ENCODE results near the gene ENC1.

ENC1 gene

GRCh38 chr5:74633695-74634094 lies 6.8 kb downstream of the ENC1 start:
- no peak for DNase-seq (ENCODE audit: low read depth in 4 of 4, low spot score in 1 of 4)

GRCh38 chr5:74632947-74633356 lies 7.6 kb downstream of the ENC1 start:
- no peak for DNase-seq (ENCODE audit: low read depth in 4 of 4, low spot score in 1 of 4)

- DNase-seq (ENCODE audit: low read depth in 4 of 4, low spot score in 1 of 4): no peak
These were observed 9.2 kb downstream of the ENC1 start for GRCh38 chr5:74631081-74631953.

GRCh38 chr5:74630453-74631066 lies 10.0 kb downstream of the ENC1 start:
- DNase-seq (ENCODE audit: low read depth in 4 of 4, low spot score in 1 of 4): no peak

GRCh38 chr5:74629326-74629725 lies 11.2 kb downstream of the ENC1 start:
- DNase-seq (ENCODE audit: low read depth in 4 of 4, low spot score in 1 of 4): no peak

- DNase-seq (ENCODE audit: low read depth in 4 of 4, low spot score in 1 of 4): no peak
These were observed 12.2 kb downstream of the ENC1 start for GRCh38 chr5:74628359-74628758.

GRCh38 chr5:74627646-74628279 lies 12.8 kb downstream of the ENC1 start:
- DNase-seq (ENCODE audit: low read depth in 4 of 4, low spot score in 1 of 4): no peak

GRCh38 chr5:74626386-74627222 lies 13.9 kb downstream of the ENC1 start:
- DNase-seq (ENCODE audit: low read depth in 4 of 4, low spot score in 1 of 4): no peak

GRCh38 chr5:74625742-74626241 lies 14.7 kb downstream of the ENC1 start:
- DNase-seq (ENCODE audit: low read depth in 4 of 4, low spot score in 1 of 4): no peak

GRCh38 chr5:74624931-74625505 lies 15.5 kb downstream of the ENC1 start:
- DNase-seq (ENCODE audit: low read depth in 4 of 4, low spot score in 1 of 4): no peak

- DNase-seq (ENCODE audit: low read depth in 4 of 4, low spot score in 1 of 4): no peak
These were observed 16.0 kb downstream of the ENC1 start for GRCh38 chr5:74624501-74624900.

- DNase-seq (ENCODE audit: low read depth in 4 of 4, low spot score in 1 of 4): no peak
These were observed 16.6 kb downstream of the ENC1 start for GRCh38 chr5:74623748-74624408.

- no peak for DNase-seq (ENCODE audit: low read depth in 4 of 4, low spot score in 1 of 4)
These were observed 17.4 kb downstream of the ENC1 start for GRCh38 chr5:74623006-74623611.

- no peak for DNase-seq (ENCODE audit: low read depth in 4 of 4, low spot score in 1 of 4)
These were observed 18.4 kb downstream of the ENC1 start for GRCh38 chr5:74622122-74622521.

GRCh38 chr5:74621492-74621891 lies 19.0 kb downstream of the ENC1 start:
- no peak for DNase-seq (ENCODE audit: low read depth in 4 of 4, low spot score in 1 of 4)

GRCh38 chr5:74619308-74619707 lies 21.2 kb downstream of the ENC1 start:
- no peak for DNase-seq (ENCODE audit: low read depth in 4 of 4, low spot score in 1 of 4)

- DNase-seq (ENCODE audit: low read depth in 4 of 4, low spot score in 1 of 4): no peak
These were observed 22.4 kb downstream of the ENC1 start for GRCh38 chr5:74618106-74618505.

GRCh38 chr5:74617202-74617601 lies 23.3 kb downstream of the ENC1 start:
- DNase-seq (ENCODE audit: low read depth in 4 of 4, low spot score in 1 of 4): no peak

GRCh38 chr5:74616236-74617146 lies 24.0 kb downstream of the ENC1 start:
- no peak for DNase-seq (ENCODE audit: low read depth in 4 of 4, low spot score in 1 of 4)

Data from stimulated activated CD4-positive, alpha-beta T cell treated with anti-CD3 and anti-CD28 coated beads, Interleukin-1b, Interleukin-23, amount 100 ng/mL, for 24 hours (primary cell).